ENCODE results near the gene AKAP6.

- TF ChIP-seq CTCF (IDR thresholded peaks at IDR 0.05; ENCODE audit: low read depth, low read length, poor library complexity, severe bottlenecking) (no peak), EZH2phosphoT487 (IDR thresholded peaks at IDR 0.05; ENCODE audit: borderline replicate concordance, low read length) (no peak)
Observed at GRCh38 chr14:32510815-32511214, 181.7 kb downstream of the AKAP6 start.
